ENCODE measurements around the gene SHISAL1.

Gene SHISAL1

DNA sequence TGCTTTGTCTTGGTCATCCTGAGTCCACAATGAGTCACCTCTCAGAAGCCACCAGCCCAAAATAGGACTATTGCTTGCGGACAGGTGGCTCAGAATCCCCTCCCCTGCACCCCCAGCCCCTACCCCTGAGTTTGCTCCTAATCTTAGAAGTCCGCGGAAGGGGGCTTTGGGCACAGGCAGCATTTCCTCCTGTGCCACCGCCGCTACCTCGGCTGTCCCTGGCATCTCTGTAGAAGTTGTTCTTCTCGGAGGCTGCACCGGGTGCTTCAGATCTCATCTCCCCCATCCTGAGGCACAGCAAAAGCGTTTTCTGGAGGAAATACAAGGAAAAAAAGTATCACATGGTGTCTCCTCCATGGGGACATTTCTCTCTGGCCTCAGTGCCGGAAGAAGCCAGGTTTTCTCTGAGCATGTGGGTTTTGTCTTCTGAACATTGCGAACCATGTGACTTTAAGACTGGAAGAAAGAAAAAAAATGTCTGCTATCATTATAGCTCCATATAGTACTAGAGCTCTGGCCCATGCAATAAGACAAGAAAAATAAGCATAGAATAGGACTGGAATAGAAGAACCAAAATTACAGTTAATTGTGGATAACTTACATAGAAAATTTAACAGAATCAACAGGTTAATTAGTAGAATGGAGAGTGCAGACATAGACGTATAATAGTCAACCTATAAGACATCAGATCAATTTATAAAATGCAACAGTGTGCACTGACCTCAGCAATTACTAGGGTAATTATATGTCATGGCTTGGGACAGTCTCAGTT lies 63.2 kb downstream of the SHISAL1 start:
- H3K4me3 ChIP-seq (replicated peaks; ENCODE audit: low read depth, low read length), result no peak overlapping the region
- DNase-seq (ENCODE audit: low read depth), result no peak
- TF ChIP-seq, protein P1, sequence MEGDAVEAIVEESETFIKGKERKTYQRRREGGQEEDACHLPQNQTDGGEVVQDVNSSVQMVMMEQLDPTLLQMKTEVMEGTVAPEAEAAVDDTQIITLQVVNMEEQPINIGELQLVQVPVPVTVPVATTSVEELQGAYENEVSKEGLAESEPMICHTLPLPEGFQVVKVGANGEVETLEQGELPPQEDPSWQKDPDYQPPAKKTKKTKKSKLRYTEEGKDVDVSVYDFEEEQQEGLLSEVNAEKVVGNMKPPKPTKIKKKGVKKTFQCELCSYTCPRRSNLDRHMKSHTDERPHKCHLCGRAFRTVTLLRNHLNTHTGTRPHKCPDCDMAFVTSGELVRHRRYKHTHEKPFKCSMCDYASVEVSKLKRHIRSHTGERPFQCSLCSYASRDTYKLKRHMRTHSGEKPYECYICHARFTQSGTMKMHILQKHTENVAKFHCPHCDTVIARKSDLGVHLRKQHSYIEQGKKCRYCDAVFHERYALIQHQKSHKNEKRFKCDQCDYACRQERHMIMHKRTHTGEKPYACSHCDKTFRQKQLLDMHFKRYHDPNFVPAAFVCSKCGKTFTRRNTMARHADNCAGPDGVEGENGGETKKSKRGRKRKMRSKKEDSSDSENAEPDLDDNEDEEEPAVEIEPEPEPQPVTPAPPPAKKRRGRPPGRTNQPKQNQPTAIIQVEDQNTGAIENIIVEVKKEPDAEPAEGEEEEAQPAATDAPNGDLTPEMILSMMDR (IDR thresholded peaks at IDR 0.05; ENCODE audit: low read length, missing control alignments), result no peak

GRCh38 chr22:44248926-44249325 lies 63.8 kb downstream of the SHISAL1 start:
- no peak for DNase-seq (ENCODE audit: low read depth)
- TF ChIP-seq, protein P1 (IDR thresholded peaks at IDR 0.05; ENCODE audit: low read length, missing control alignments), result no peak
- no peak overlapping the region for H3K4me3 ChIP-seq (replicated peaks; ENCODE audit: low read depth, low read length)

DNA sequence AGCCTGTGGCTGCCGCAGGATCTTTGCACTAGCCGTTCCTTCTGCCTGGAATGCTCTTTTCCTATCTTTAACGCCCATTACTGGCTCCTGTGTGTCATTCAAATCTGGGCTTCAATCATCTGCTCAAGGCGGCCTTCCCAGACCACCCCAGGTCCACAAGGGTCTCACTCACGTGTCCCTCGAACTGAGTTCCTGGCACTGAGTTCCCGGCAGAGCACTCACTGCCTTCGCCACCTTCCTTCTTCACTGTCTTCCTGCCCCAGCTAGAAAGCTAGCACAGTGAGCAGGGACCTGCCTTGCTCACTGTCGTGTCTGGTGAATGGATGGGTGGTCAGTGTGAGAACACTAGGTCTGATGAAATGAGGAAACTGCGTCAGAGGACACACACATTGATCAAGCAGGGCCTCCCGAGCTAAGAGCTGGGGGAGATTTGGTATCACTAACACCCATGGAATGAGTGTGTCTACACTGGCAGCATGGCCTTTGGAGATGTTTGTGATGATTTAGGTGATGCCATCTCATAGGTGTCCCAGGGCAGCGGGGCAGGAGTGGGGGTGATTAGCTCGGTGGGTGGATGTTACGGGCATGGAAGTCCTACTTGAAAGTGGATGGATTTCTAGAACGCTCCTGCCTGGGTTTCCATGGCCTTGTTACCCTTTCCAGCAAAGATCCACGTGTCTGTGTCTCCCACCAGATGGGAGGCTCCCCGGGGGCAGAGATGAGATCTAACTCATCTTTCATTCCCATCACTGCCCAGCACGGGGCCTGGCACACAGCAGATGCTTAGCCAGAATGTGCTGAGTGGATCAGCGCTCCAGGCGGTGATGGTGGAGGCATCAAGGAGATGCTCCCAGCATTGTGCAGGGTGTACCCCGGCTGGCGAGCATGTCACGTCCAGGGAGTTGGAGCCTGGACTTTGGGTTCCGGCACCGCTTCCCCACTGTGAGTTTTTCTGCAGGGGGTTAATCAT lies 64.5 kb downstream of the SHISAL1 start:
- no peak overlapping the region for H3K4me3 ChIP-seq (replicated peaks; ENCODE audit: low read depth, low read length)
- TF ChIP-seq, protein P1 (IDR thresholded peaks at IDR 0.05; ENCODE audit: low read length, missing control alignments), result no peak
- no peak for DNase-seq (ENCODE audit: low read depth)

GRCh38 chr22:44247346-44247745 lies 65.4 kb downstream of the SHISAL1 start:
- TF ChIP-seq, protein P1 (IDR thresholded peaks at IDR 0.05; ENCODE audit: low read length, missing control alignments), result no peak
- H3K4me3 ChIP-seq (replicated peaks; ENCODE audit: low read depth, low read length), result no peak overlapping the region
- no peak for DNase-seq (ENCODE audit: low read depth)

GRCh38 chr22:44246615-44247326 lies 66.0 kb downstream of the SHISAL1 start:
- TF ChIP-seq, protein P1 (IDR thresholded peaks at IDR 0.05; ENCODE audit: low read length, missing control alignments), result no peak
- DNase-seq (ENCODE audit: low read depth), result no peak
- H3K4me3 ChIP-seq (replicated peaks; ENCODE audit: low read depth, low read length), result no peak overlapping the region

DNA sequence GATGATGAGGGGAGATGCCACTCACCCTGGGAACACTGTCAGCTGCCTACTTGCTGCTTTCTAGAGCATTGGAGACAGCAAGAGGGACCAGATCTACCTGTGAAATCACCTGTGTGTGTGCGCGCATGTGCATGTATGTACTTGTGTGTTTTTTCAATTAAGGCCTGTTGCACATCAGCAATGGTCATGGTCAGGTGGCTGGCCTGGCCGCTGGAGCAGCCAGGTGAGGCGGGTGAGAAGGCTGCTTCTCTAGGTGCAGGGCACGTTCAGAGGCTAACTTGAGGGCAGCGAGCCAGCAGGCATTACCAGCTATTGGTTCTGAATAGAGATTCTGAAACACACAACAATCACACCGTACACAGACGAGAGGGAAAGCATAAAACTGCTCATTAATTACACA lies 66.9 kb downstream of the SHISAL1 start:
- no peak overlapping the region for H3K4me3 ChIP-seq (replicated peaks; ENCODE audit: low read depth, low read length)
- TF ChIP-seq, protein P1 (IDR thresholded peaks at IDR 0.05; ENCODE audit: low read length, missing control alignments), result no peak
- no peak for DNase-seq (ENCODE audit: low read depth)

Measured in fibroblast of pulmonary artery (primary cell).